GM19452 (cell line): ENCODE results near the gene FGF13.

Experiments used
- ATAC-seq: cut with Tn5 transposase; IDR thresholded peaks from one replicate; pipeline ENCODE4 v1.9.1; 2021; ENCODE audit not compliant: unreplicated experiment

Gene FGF13

DNA sequence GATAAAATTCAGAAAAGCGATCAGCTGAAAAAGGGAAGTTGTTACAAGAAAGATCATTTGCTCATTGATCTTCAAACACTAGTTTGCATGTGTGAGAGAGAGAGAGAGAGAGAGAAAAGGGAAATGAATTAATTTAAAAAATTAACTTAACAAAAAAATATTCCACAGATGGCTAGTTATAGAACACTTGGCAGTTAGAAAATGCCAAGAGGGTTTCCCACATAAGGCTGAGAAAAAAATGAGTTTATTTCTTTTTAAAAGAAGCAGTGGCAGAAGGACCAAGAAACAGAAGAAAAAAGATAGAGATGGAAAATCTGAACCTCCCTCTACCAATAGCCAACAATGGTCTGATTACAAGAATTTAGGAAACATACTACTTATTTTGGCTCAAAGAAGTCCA is 47.1 kb downstream of the FGF13 start:
- no peak for ATAC-seq

DNA sequence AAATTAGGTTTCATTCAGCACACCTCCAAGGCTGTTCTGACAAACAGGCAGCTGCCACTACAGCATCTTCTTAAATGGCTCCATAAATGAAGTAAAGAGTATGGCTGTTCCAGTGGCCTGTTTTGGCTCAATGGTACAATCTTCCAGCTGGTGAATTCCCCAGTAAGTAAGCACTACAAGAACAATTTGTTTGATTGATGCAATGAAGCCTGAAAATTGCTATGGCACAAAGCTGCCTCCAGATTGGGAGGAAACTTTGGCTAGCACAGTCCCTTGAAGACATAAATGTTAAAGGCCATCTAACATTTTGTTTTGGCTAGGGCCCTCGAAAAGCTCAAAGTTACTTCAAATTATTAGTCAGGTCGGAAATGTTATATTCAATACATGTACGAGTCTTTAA is 47.5 kb downstream of the FGF13 start:
- no peak for ATAC-seq

DNA sequence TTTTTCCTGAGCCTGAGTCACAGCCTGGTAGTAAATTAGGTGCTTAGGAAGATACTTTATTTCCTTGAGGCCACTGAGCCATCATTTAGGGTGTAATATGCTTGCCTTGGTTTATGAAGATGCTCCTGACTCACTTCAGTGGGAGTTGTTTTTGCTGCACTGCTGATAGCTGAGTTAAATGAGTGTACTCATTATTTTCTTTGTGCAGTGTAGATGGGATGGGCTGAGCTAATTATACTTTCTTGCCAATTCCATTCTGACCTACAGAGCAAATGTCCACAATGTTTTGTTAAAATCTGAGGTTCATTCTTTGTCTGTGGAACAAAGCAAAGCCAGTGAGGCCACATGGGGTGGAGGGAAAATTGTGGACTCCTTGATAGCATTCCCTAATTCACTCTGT is 60.0 kb downstream of the FGF13 start:
- ATAC-seq = no peak

DNA sequence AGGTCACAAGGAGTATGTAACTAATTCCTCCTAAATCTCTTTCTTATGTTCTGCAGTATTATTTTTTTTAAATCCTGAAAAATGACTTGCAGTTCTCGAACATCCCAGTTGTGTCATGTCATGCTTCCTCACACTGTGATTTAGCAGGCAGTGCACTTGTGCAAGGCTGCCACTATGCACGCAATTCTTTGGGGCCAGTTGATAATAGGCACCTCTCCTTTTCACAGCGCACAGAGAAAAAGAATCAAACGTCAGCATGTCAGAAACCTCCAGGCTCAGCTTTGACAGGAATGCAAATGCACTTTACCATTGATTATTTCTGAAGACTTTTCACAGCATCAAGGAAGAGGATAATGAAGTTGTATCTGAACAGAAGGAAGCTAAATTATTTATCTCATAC is 62.9 kb downstream of the FGF13 start:
- no peak for ATAC-seq

DNA sequence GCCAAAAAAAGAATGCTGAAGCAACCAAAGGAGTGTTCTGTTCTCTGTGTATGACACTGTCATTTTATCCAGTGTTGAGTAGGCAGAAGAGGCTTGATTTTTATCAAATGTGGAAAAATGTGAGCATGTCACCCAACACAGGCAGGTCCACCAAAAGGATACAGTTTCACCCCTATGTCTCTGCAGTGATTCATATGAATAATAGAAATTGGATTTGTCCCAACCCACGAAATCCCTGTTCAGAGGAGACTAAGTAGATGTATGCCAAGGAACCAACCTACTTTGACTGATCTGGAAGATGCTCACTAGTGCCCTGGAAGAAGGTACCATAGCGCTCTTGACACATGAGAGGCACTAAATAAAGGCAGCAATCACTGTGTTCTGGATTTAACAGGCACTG is 72.5 kb downstream of the FGF13 start:
- ATAC-seq = no peak
